Measurements from ENCODE around the gene TAPBPL. TPM values are rescaled to one million over a fixed set of nuclear protein-coding genes. Genes with fewer than 3 reads are reported as not detected.
"Not testable (repeated sequence)": the region's sequence is repeated elsewhere in the genome, so short reads cannot be mapped to it uniquely, and the experiment has no call there.

Gene TAPBPL
- total RNA-seq, 1 experiment from 2014 or later = 6.1 TPM

- Histone ChIP-seq H3K9ac (ENCODE audit: low read length) (peak overlapping the region; percentile 94), H3K27ac (ENCODE audit: low read length) (peak overlapping the region; percentile 98), H3K4me3 (ENCODE audit: low read length) (peak overlapping the region; percentile 93), H3K4me1 (ENCODE audit: low read length) (peaks cover 39% of the 10 kb centered on the region), H3K9me2 (replicated peaks; ENCODE audit: insufficient read depth, low read length) (no peaks in the 10 kb centered on the region), H3K79me2 (ENCODE audit: low read length) (peaks cover 39% of the 10 kb centered on the region), H2AFZ (ENCODE audit: low read length) (no peak overlapping the region), H3K36me3 (ENCODE audit: insufficient read depth, low read length) (peaks cover 39% of the 10 kb centered on the region), H3K4me2 (ENCODE audit: low read depth, low read length, poor library complexity, severe bottlenecking) (peak overlapping the region; percentile 90), H3K9me3 (ENCODE audit: low read length) (no peaks in the 10 kb centered on the region), H4K20me1 (ENCODE audit: insufficient read depth, low read depth, low read length) (no peaks in the 10 kb centered on the region), H3K27me3 (ENCODE audit: low read length) (no peaks in the 10 kb centered on the region)
- DNase-seq = peak; percentile 95
Observed at GRCh38 chr12:6494258-6494743, 42.5 kb downstream of the TAPBPL start.

GRCh38 chr12:6494968-6495367 lies 43.1 kb downstream of the TAPBPL start:
- no peaks in the 10 kb centered on the region for H3K27me3 ChIP-seq (ENCODE audit: low read length)
- H3K4me3 ChIP-seq (ENCODE audit: low read length) = peak overlapping the region; percentile 93
- peak overlapping the region; percentile 90 for H3K4me2 ChIP-seq (ENCODE audit: low read depth, low read length, poor library complexity, severe bottlenecking)
- peaks cover 45% of the 10 kb centered on the region for H3K79me2 ChIP-seq (ENCODE audit: low read length)
- no peak overlapping the region for H2AFZ ChIP-seq (ENCODE audit: low read length)
- H3K4me1 ChIP-seq (ENCODE audit: low read length) = peaks cover 39% of the 10 kb centered on the region
- no peaks in the 10 kb centered on the region for H4K20me1 ChIP-seq (ENCODE audit: insufficient read depth, low read depth, low read length)
- H3K36me3 ChIP-seq (ENCODE audit: insufficient read depth, low read length) = peaks cover 39% of the 10 kb centered on the region
- H3K27ac ChIP-seq (ENCODE audit: low read length) = peak overlapping the region; percentile 98
- peak; percentile 82 for DNase-seq
- H3K9me3 ChIP-seq (ENCODE audit: low read length) = no peaks in the 10 kb centered on the region
- H3K9ac ChIP-seq (ENCODE audit: low read length) = peak overlapping the region; percentile 94
- no peaks in the 10 kb centered on the region for H3K9me2 ChIP-seq (replicated peaks; ENCODE audit: insufficient read depth, low read length)

- peak overlapping the region; percentile 98; the same call in 1 of the 2 replicates for H3K27ac ChIP-seq (ENCODE audit: low read length)
- peaks cover 49% of the 10 kb centered on the region for H3K36me3 ChIP-seq (ENCODE audit: insufficient read depth, low read length)
- H3K27me3 ChIP-seq (ENCODE audit: low read length); H4K20me1 ChIP-seq (ENCODE audit: insufficient read depth, low read depth, low read length); H3K4me2 ChIP-seq (ENCODE audit: low read depth, low read length, poor library complexity, severe bottlenecking); H3K4me3 ChIP-seq (ENCODE audit: low read length); H3K9me2 ChIP-seq (replicated peaks; ENCODE audit: insufficient read depth, low read length); H3K9me3 ChIP-seq (ENCODE audit: low read length); H3K9ac ChIP-seq (ENCODE audit: low read length); DNase-seq; H2AFZ ChIP-seq (ENCODE audit: low read length): not testable (repeated sequence)
- H3K4me1 ChIP-seq (ENCODE audit: low read length) = peaks cover 33% of the 10 kb centered on the region
- peaks cover 58% of the 10 kb centered on the region for H3K79me2 ChIP-seq (ENCODE audit: low read length)
Observed at GRCh38 chr12:6497291-6497690, 45.4 kb downstream of the TAPBPL start.

GRCh38 chr12:6500466-6500865 lies 48.6 kb downstream of the TAPBPL start:
- H3K4me1 ChIP-seq (ENCODE audit: low read length) = peaks cover 13% of the 10 kb centered on the region
- H3K27me3 ChIP-seq (ENCODE audit: low read length) = no peaks in the 10 kb centered on the region
- no peaks in the 10 kb centered on the region for H3K9me2 ChIP-seq (replicated peaks; ENCODE audit: insufficient read depth, low read length)
- H3K79me2 ChIP-seq (ENCODE audit: low read length) = peaks cover 65% of the 10 kb centered on the region
- no peaks in the 10 kb centered on the region for H4K20me1 ChIP-seq (ENCODE audit: insufficient read depth, low read depth, low read length)
- no peak overlapping the region for H2AFZ ChIP-seq (ENCODE audit: low read length)
- no peak overlapping the region for H3K4me2 ChIP-seq (ENCODE audit: low read depth, low read length, poor library complexity, severe bottlenecking)
- peaks cover 55% of the 10 kb centered on the region for H3K36me3 ChIP-seq (ENCODE audit: insufficient read depth, low read length)
- no peak overlapping the region for H3K4me3 ChIP-seq (ENCODE audit: low read length)
- no peak for DNase-seq
- H3K27ac ChIP-seq (ENCODE audit: low read length) = no peak overlapping the region; the same call in 1 of the 2 replicates
- H3K9ac ChIP-seq (ENCODE audit: low read length) = 0 out of 2 replicates have a peak overlapping the region, but pooled peaks have one; percentile 24
- no peaks in the 10 kb centered on the region for H3K9me3 ChIP-seq (ENCODE audit: low read length)

GRCh38 chr12:6507102-6507998 lies 55.5 kb downstream of the TAPBPL start:
- Histone ChIP-seq H3K27ac (ENCODE audit: low read length) (no peak overlapping the region), H3K4me3 (ENCODE audit: low read length) (no peak overlapping the region), H3K4me2 (ENCODE audit: low read depth, low read length, poor library complexity, severe bottlenecking) (no peak overlapping the region), H2AFZ (ENCODE audit: low read length) (no peak overlapping the region), H3K79me2 (ENCODE audit: low read length) (peaks cover 52% of the 10 kb centered on the region), H3K9me2 (replicated peaks; ENCODE audit: insufficient read depth, low read length) (no peaks in the 10 kb centered on the region), H3K4me1 (ENCODE audit: low read length) (no peaks in the 10 kb centered on the region), H3K27me3 (ENCODE audit: low read length) (no peaks in the 10 kb centered on the region), H3K36me3 (ENCODE audit: insufficient read depth, low read length) (peaks cover 44% of the 10 kb centered on the region), H3K9ac (ENCODE audit: low read length) (no peak overlapping the region), H3K9me3 (ENCODE audit: low read length) (no peaks in the 10 kb centered on the region), H4K20me1 (ENCODE audit: insufficient read depth, low read depth, low read length) (no peaks in the 10 kb centered on the region)
- DNase-seq = no peak

- H3K9me2 ChIP-seq (replicated peaks; ENCODE audit: insufficient read depth, low read length) = no peaks in the 10 kb centered on the region
- no peak overlapping the region for H3K4me3 ChIP-seq (ENCODE audit: low read length)
- no peak for DNase-seq
Observed at GRCh38 chr12:6508087-6508486, 56.2 kb downstream of the TAPBPL start.

More at GRCh38 chr12:6508087-6508486, 56.2 kb downstream of the TAPBPL start:
- Histone ChIP-seq H3K79me2 (ENCODE audit: low read length) (peaks cover 49% of the 10 kb centered on the region), H2AFZ (ENCODE audit: low read length) (no peak overlapping the region), H3K36me3 (ENCODE audit: insufficient read depth, low read length) (peaks cover 49% of the 10 kb centered on the region), H3K4me1 (ENCODE audit: low read length) (no peaks in the 10 kb centered on the region), H3K27me3 (ENCODE audit: low read length) (no peaks in the 10 kb centered on the region), H3K27ac (ENCODE audit: low read length) (no peak overlapping the region), H4K20me1 (ENCODE audit: insufficient read depth, low read depth, low read length) (no peaks in the 10 kb centered on the region), H3K9ac (ENCODE audit: low read length) (no peak overlapping the region), H3K4me2 (ENCODE audit: low read depth, low read length, poor library complexity, severe bottlenecking) (no peak overlapping the region), H3K9me3 (ENCODE audit: low read length) (no peaks in the 10 kb centered on the region)

Other genes with a start within 250 kb of the TAPBPL start
- gene PLEKHG6, start 141.4 kb upstream of the TAPBPL start, total RNA-seq (2014; rRNA removed; shearing (Covaris generic); ENCODE audit: low replicate concordance) = not detected in 2 replicates
- 0.72 TPM in 1 of 2 replicates, not detected in the other for gene TNFRSF1A, start 110.0 kb upstream of the TAPBPL start, total RNA-seq (2014; rRNA removed; shearing (Covaris generic); ENCODE audit: low replicate concordance)
- gene SCNN1A, start 76.5 kb upstream of the TAPBPL start, total RNA-seq (2014; rRNA removed; shearing (Covaris generic); ENCODE audit: low replicate concordance) = not detected in 2 replicates
- not detected in 2 replicates for gene LTBR, start 67.9 kb upstream of the TAPBPL start, total RNA-seq (2014; rRNA removed; shearing (Covaris generic); ENCODE audit: low replicate concordance)
- 155 and 203 TPM in 2 replicates for gene CD27, start 7.1 kb upstream of the TAPBPL start, total RNA-seq (2014; rRNA removed; shearing (Covaris generic); ENCODE audit: low replicate concordance)
- 528 and 555 TPM in 2 replicates for gene VAMP1, start 18.6 kb downstream of the TAPBPL start, total RNA-seq (2014; rRNA removed; shearing (Covaris generic); ENCODE audit: low replicate concordance)
- gene MRPL51, start 41.2 kb downstream of the TAPBPL start, total RNA-seq (2014; rRNA removed; shearing (Covaris generic); ENCODE audit: low replicate concordance) = 171 and 201 TPM in 2 replicates
- 103 and 124 TPM in 2 replicates for gene NCAPD2, start 42.1 kb downstream of the TAPBPL start, total RNA-seq (2014; rRNA removed; shearing (Covaris generic); ENCODE audit: low replicate concordance)
- gene GAPDH, start 82.5 kb downstream of the TAPBPL start, total RNA-seq (2014; rRNA removed; shearing (Covaris generic); ENCODE audit: low replicate concordance) = 13,828 and 17,952 TPM in 2 replicates
- 8.2 and 14.5 TPM in 2 replicates for gene IFFO1, start 104.0 kb downstream of the TAPBPL start, total RNA-seq (2014; rRNA removed; shearing (Covaris generic); ENCODE audit: low replicate concordance)
- gene NOP2, start 116.2 kb downstream of the TAPBPL start, total RNA-seq (2014; rRNA removed; shearing (Covaris generic); ENCODE audit: low replicate concordance) = 66.2 and 85.7 TPM in 2 replicates
- 216 and 315 TPM in 2 replicates for gene CHD4, start 155.3 kb downstream of the TAPBPL start, total RNA-seq (2014; rRNA removed; shearing (Covaris generic); ENCODE audit: low replicate concordance)
- gene LPAR5, start 183.9 kb downstream of the TAPBPL start, total RNA-seq (2014; rRNA removed; shearing (Covaris generic); ENCODE audit: low replicate concordance) = 10.3 and 14.6 TPM in 2 replicates
- gene ACRBP, start 195.4 kb downstream of the TAPBPL start, total RNA-seq (2014; rRNA removed; shearing (Covaris generic); ENCODE audit: low replicate concordance) = 2.2 and 4.2 TPM in 2 replicates
- gene ING4, start 211.1 kb downstream of the TAPBPL start, total RNA-seq (2014; rRNA removed; shearing (Covaris generic); ENCODE audit: low replicate concordance) = 40.1 and 52.9 TPM in 2 replicates
- 35.5 and 39.2 TPM in 2 replicates for gene ZNF384, start 237.3 kb downstream of the TAPBPL start, total RNA-seq (2014; rRNA removed; shearing (Covaris generic); ENCODE audit: low replicate concordance)
- gene PIANP, start 248.8 kb downstream of the TAPBPL start, total RNA-seq (2014; rRNA removed; shearing (Covaris generic); ENCODE audit: low replicate concordance) = not detected in 2 replicates

Data from Karpas-422 (cell line).